NT2/D1 (cell line): ENCODE results near the gene TMEM141.

ENCODE experiments used
- SUZ12 ChIP-seq: IDR thresholded peaks from 2 replicates; pipeline ENCODE4 v1.6.1; 2011; ENCODE audit not compliant: insufficient read length, insufficient read depth; ENCODE audit errors: extremely low read depth
- YY1 ChIP-seq: IDR thresholded peaks from 2 replicates; pipeline ENCODE4 v1.6.1; 2011; ENCODE audit not compliant: insufficient read length, insufficient read depth
- ZNF274 ChIP-seq: IDR thresholded peaks from 2 replicates; pipeline ENCODE4 v1.6.1; 2011; ENCODE audit warnings: mild to moderate bottlenecking, low read depth, low read length

DNA sequence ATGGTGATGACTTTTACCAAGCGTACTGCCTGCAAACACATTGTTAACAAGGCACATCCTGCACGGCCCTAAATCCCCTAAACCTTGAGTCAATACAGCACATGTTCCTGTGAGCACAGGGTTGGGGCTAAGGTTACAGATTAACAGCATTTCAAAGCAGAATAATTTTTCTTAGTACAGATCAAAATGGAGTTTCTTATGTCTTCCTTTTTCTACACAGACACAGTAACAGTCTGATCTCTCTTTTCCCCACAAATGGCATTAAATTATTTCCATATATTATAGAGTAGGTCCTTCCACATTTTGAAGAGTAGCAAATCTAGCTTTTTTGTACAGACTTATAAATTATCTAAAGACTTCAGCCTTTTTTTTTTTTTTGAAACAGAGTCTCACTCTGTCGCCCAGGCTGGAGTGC is 1.6 kb upstream of the TMEM141 start:
- no peak for TF ChIP-seq ZNF274
- no peak for TF ChIP-seq YY1
- no peak for TF ChIP-seq SUZ12
